ENCODE measurements around the gene GLUD2. TPM values are rescaled to one million over a fixed set of nuclear protein-coding genes. Genes with fewer than 3 reads are reported as not detected.
A peak's percentile ranks its signal among the peaks of the same experiment; 100 is the strongest.
"Not testable (repeated sequence)": the region's sequence is repeated elsewhere in the genome, so short reads cannot be mapped to it uniquely, and the experiment has no call there.

The GLUD2 gene
- 3.3 TPM for total RNA-seq

DNA sequence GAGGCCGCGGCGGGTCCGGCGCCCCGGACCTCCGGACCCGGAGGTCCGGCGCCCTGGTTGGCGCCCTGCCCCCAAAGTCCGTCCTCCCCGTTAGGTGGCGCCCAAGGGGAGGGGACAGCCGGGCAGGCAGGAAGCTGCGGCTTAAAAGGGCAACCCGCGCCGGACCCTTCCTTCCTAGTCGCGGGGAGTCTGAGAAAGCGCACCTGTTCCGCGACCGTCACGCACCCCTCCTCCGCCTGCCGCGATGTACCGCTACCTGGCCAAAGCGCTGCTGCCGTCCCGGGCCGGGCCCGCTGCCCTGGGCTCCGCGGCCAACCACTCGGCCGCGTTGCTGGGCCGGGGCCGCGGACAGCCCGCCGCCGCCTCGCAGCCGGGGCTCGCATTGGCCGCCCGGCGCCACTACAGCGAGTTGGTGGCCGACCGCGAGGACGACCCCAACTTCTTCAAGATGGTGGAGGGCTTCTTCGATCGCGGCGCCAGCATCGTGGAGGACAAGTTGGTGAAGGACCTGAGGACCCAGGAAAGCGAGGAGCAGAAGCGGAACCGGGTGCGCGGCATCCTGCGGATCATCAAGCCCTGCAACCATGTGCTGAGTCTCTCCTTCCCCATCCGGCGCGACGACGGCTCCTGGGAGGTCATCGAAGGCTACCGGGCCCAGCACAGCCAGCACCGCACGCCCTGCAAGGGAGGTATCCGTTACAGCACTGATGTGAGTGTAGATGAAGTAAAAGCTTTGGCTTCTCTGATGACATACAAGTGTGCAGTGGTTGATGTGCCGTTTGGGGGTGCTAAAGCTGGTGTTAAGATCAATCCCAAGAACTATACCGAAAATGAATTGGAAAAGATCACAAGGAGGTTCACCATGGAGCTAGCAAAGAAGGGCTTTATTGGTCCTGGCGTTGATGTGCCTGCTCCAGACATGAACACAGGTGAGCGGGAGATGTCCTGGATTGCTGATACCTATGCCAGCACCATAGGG lies at the start of gene GLUD2:
TSS of gene GLUD2 (plus strand) at position 170 of the 979 bp plus-strand sequence. CDS start at position 245, 75 bp downstream.
- DNase-seq, result not testable (repeated sequence)

GRCh38 chrX:120999413-120999812 lies 48.0 kb upstream of the GLUD2 start:
- DNase-seq, result no peak

GRCh38 chrX:121000589-121000988 lies 46.8 kb upstream of the GLUD2 start:
- no peak for DNase-seq

GRCh38 chrX:121008920-121009319 lies 38.5 kb upstream of the GLUD2 start:
- no peak for DNase-seq

- DNase-seq, result no peak
These were observed 37.6 kb upstream of the GLUD2 start for GRCh38 chrX:121009764-121010163.

GRCh38 chrX:121010218-121010617 lies 37.2 kb upstream of the GLUD2 start:
- no peak for DNase-seq

- DNase-seq, result no peak
These were observed 36.2 kb upstream of the GLUD2 start for GRCh38 chrX:121011254-121011653.

GRCh38 chrX:121013897-121014455 lies 33.4 kb upstream of the GLUD2 start:
- no peak for DNase-seq

DNA sequence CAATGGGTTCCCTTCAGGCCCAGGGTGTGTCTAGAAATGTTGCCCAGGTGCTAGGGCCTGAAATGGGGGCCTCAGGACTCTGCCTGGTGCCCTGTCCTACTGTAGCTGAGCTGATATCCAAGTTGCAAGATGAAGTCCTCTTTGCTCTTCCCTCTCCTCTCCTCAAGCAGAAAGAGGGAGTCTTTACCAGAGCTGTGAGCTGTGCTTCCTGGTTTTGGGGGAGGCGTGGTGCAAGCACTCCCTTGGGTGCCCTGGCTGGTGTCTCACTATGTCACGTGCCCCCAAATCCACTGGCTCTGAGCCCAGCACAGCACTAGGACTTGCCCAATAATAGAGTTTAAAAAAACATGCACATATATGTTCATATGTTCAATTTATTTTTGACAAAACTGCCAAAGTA lies 32.6 kb upstream of the GLUD2 start:
- no peak for DNase-seq

- no peak for DNase-seq
These were observed 19.0 kb upstream of the GLUD2 start for GRCh38 chrX:121028419-121028818.

GRCh38 chrX:121030083-121030482 lies 17.3 kb upstream of the GLUD2 start:
- DNase-seq, result no peak

GRCh38 chrX:121032531-121032930 lies 14.9 kb upstream of the GLUD2 start:
- DNase-seq, result peak; percentile 49

GRCh38 chrX:121036137-121036536 lies 11.3 kb upstream of the GLUD2 start:
- DNase-seq, result no peak

- DNase-seq, result no peak
These were observed 10.5 kb upstream of the GLUD2 start for GRCh38 chrX:121036951-121037350.

DNA sequence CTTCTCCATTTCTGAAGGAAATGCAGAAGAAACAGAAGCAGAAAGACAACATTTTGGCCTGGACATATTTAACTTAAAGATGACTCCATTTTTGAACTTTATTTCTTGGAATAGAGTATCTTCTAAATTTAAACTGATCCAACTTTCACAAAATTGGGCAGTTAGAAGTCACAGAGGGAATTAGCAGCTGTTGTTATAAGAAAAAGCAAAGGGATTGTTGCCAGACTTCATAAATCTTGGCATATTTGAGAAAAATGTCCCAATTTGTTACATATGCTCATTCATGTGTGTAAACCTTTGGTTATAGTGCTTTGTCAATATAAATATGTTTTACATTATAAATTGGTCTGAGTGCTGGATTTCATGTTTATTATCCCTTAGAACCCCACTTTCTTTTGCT lies 3.4 kb downstream of the GLUD2 start:
- DNase-seq, result peak; percentile 71

DNA sequence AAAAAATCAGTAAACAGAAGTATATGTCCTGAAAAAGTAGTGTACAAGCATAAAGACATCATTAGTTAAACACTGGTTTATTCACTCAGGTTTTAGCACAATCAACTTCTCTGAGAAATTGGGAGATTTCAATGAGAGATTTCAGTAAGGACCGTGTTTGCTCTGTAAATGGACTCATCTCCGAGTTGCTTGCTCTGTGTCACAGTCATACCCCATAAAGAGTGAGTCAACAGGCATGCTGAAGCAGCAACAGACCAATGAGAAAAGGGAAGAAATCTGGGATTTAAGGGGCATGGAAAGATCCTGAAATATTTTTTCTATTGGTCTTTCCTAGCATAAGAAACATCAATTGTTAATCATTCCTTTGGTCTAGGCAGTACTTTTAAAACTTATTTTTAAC lies 4.7 kb downstream of the GLUD2 start:
- DNase-seq, result no peak

- DNase-seq, result no peak
These were observed 14.9 kb downstream of the GLUD2 start for GRCh38 chrX:121062289-121062688.

- DNase-seq, result no peak
These were observed 17.2 kb downstream of the GLUD2 start for GRCh38 chrX:121064579-121064978.

DNA sequence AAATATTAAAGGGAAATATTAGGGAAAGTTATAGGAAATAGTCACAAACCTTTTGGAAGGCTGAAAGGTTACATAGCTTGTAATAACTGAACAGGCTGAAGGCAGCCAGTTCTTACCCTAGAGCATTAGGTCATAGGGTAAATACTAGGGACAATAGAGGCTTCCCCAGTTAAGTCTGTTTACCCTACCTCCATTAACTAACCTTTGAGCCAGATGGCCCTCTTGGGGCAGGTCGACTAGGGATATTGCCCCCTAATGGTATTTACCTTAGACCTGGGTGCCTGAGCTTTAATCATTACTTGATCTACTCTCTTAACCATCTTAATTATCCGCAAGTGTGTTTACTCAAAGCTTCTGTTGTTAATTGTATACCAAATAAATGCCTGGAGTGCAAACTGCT lies 36.8 kb downstream of the GLUD2 start:
- DNase-seq, result not testable (repeated sequence)

- DNase-seq, result no peak
These were observed 37.6 kb downstream of the GLUD2 start for GRCh38 chrX:121084903-121085611.

- DNase-seq, result no peak
These were observed 38.2 kb downstream of the GLUD2 start for GRCh38 chrX:121085612-121086010.

- DNase-seq, result no peak
These were observed 45.6 kb downstream of the GLUD2 start for GRCh38 chrX:121093011-121093410.

Data from skin of body (tissue), 2 donors.